Stimulated activated CD4-positive, alpha-beta T cell treated with anti-CD3 and anti-CD28 coated beads, Interleukin-2, amount 100 ng/mL, for 24 hours (primary cell): ENCODE measurements around the gene AGR3.

ENCODE experiments used
- DNase-seq, 2 donors: peaks; one replicate each; pipeline ENCODE4 v3.0.0-alpha.2; 2020

Gene AGR3

DNA sequence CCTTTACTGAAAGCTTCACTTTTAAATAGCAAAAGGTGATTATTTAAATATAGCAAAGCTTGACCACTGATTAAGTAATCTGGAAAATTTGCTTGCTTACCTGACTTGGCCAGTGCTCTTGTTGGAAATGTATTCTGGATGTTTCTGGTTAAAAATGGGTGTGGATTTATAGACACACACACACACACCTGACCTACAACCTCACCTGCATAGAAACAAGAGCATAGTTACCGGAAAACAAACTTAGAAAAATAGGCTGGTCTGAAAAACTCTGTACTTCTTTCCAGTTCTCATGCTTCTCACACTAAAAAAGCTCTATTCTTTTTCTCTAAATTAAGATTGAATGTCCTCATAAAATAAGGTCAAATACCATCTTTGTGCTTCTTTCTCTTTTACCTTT is at the start of gene AGR3:
Gene AGR3, minus strand, starts transcription at position 140 of the 400 bp plus-strand sequence. CDS start 3,365 bp downstream, outside the sequence.
- no peak for DNase-seq

DNA sequence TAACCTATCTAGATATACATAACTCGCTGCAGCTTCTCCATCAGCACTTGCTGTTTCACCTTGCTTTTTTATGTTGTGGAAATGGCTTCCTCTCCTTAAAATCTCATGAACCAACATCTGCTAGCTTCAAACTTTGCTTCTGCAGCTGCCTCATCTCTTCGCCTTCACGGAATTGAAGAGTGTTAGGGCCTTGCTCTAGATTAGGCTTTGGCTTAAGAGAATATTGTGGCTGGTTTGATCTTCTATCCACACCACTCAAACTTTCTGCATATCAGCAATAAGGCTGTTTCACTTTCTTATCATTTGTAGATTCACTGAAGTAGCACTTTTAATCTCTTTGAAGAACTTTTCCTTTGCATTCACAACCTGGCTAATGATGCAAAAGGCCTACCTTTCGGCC is 49.2 kb upstream of the AGR3 start:
- DNase-seq = no peak

DNA sequence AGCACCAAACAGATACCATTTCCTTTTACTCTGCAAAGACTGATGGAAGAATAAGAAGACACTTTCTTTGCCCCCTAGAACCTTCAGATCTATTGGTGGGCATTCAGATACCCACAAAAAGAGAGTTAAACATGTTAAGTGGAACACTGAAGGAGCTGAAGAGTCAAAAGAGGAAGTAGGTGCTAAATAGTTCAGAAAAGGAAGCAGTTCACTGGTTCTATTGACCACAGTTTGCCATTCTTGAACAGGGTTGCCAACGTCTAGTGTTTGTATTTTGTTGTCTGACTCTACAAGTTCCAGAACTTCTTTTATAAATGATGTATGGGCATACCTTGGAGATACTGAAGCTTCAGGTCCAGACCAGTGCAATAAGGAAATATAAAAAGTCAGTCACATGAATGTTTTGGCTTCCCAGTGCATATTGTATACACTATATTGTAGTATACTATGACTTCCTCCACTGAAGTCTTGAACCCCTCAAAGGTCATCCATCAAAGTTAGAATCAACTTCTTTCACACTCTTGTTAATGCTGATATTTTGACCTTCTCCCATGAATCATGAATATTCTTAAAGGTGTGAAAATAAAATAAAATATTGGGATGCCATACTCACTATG is 47.5 kb upstream of the AGR3 start:
- no peak for DNase-seq

DNA sequence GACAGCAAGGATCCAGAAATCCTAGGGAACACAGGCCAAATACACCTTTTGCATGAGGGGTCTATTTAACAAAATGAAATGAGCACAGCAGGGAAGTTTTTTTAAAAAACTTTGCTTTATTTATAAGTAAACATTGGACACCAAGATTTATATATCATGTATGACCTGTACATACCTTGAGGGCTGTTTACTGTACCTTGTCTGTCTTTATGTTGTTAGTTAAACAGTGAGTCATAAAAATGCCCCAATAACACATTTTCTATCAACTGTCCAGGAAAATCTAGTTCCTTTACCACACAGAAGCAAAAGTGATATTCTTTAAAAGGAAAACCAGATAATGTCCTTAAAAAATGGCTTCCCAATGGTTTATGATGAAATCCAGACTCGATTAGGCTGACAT is 45.1 kb upstream of the AGR3 start:
- no peak for DNase-seq

DNA sequence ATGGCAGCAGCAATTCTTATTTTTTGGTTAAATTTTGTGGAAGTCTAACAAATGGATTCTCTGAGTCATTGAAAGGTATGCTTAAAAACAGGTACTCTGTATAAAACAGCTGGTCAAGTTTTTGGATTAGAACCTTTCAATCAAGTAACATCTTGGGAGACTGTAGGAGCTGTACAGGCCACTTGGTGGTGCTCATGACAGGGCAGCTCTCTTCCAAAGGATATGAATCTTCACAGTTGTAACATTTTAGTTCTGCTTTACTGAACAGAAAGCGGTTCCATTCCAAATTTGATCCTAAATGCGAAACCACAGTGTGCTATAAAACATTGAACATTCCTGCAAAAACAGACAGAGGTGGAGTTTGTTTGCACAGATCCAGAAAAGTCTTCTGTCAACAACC is 44.5 kb upstream of the AGR3 start:
- no peak for DNase-seq

DNA sequence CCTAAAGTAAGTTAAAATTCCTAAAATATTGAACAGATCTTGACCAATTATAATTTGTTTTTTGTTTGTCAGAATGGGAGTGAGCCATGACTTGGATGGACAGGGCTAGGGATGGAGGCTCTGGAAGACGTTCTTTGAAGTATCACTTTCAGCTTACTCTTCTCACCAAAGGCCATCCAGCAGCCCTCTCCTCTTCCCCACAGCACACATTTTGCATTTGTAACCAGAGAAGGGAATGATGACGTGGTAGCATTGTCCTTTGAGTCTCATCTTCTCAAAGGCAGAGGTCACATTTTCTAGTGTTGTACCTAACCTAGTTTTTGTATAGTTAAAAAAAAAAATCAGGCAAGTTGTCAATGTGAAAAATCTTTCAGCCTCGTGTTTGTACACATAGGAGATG is 43.8 kb upstream of the AGR3 start:
- DNase-seq = no peak

DNA sequence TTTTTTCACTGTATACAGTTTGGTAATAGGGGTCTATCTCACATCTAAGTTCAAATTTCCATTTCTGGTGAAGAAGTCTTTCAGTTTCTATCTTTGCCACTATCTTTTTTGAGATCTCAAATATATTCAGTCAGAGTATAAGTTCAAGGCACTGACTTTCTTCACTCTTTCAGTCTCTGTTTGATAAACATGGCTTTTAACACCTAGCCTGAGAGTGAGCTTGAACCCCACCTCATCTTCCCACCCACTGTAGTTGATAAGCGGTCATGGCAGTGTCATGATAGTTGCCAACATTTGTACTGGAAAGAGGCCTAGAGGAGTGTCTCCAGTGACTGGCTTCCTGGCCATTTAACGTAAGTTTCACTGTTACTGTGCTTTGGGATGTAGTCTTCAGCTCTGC is 41.2 kb upstream of the AGR3 start:
- no peak for DNase-seq

DNA sequence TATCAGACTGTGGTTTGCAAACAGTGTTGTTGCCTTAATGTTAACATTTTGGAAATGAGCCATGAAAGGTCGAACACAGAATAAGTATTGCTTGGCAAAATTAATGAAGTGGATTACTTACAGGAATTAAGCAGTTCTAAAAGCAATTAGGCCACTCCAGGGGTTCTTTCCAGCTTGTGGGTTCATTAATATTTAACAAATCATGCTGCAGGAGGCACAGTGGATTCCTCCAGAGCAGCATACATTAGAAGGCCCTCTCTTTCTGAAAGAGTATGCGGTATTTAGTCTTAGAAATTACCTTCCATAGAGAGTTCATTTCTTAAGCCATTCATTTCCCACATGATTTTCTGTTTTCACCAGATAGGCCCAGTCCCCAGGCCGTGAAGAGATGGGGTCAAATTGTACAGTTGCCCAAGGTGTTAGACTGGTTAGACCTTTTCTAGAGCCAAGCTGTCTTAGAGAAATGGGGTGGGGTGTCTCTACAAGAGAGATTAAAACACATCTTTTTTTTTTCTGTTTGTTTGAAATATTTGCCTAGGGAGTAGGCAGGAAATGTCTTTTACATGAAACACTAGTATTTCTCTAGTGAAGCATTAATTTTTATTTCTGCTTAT is 40.0 kb upstream of the AGR3 start:
- DNase-seq = no peak

DNA sequence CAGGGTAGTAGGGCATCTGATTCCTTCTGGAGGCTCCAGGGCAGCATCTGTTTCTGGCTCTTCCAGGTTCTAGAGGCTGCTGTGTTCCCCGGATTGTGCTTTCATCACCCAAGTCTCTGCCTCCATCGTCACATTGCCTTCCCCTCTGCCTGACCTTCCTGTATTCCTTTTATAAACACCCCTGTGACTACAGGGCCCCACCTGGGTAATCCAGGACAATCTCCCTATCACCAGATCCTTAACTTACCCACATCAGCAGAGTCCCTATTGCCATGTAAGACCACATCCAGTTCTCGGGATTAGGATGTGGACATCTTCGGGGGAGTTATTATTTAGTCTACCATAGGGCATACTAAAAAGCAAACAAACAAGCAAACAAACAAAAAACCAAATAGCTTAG is 39.4 kb upstream of the AGR3 start:
- DNase-seq = no peak

DNA sequence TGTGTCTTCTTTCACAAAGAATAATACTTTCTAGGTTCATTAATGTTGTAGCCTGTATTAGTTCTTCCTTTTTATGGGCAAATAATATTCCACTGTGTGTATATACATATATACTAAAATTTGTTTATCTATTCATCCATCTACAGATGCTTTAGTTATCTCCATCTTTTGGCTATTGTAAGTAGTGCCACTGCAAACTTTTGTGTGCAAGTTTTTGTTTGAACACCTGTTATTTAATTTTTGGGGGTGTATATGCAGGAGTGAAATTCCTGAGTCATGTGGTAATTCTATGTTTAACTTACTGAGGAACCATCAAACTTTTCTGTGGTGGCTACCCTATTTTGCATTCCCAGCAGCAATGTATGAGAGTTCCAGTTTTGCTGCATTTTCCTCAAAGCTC is 37.7 kb upstream of the AGR3 start:
- DNase-seq = no peak

DNA sequence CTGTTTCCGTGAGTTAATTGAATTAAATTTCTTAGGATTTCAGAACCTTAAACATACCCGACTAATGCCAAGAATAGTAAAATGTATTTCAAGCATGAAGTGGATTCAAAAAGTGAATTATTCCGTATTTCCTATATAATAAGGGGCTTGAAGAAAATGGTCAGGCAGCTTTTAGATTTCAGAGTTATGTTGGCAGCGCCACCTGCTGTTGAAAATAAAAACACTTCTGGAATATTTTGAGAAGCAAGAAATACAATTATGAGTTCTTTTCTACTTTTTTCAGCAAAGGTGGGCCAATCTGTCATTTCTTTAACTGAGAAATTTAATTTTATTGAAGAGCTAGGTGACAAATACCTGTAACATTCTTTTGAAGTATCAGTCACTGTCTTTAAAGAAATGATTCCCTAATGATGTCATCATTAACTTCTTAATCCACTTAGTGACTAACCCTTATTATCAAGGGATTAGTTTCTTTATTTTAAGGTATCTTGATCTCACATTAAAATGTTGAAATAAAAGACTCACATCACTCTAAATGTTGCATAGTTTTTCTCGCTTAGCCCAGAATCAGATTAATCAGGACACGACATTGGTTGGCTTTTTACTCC is 36.6 kb upstream of the AGR3 start:
- peak in 1 of 2 donors; percentile 35 for DNase-seq

DNA sequence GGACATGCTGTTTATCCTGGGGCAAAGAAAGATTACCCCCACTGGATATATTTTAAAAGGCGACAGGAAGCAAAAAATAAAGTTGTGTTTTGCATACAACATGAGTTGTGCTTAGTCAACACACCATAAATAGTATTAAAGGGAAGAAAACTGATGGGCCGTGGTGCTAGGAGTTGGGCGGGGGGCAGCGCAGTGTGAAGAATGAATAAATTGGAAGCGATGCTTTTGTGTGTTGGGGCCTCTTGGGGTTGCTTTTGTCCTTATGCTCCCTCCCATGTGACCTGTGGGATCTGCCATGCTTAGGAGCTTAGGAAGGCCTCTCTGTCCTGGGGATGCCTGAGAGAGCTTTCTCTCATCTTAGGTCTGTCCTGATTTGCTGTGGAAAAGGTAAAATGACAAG is 35.0 kb upstream of the AGR3 start:
- DNase-seq = no peak

DNA sequence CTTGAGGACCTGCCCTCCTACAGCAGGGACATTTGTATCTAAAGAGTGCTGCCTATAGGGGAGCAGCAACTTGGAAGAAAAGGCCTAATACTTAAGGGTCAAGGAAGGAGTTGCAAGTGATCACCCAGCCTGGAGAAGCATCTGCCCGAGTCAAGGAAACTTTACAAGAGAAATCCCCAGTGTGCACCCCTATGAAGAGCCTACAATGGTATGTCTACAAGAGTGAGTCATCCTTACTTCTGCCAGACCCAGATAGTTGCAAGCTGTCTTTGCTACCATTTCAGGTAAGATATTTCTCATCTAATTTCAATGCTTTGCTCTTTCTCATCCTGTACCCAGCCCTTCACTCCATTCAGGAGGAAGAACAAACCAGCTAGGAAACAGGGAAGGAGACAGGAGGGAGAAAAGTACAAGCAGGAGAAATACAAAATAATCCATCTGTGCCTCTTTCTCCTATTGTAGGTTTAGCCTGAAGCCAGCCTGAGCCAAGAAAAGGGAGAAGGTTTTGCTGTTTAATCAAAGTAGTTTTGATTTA is 34.4 kb upstream of the AGR3 start:
- DNase-seq = no peak

DNA sequence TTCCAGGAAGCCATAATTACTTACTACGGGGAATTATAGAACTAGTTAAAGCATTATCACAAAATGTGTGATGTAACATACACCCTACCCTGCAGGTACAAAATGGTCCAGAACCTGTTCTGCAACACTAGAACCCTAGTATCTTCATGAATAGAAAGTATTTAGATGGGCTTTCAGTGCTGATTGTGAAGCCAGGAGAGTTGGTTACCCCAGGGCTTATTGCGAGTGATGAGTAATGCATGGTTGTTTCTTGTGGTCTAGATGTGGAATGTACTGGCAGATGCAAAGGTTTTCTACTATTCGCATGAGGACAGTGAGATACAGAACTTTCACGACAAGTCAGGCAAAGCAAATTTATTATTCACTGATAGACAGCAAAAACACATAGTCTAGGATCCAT is 33.6 kb upstream of the AGR3 start:
- no peak for DNase-seq

DNA sequence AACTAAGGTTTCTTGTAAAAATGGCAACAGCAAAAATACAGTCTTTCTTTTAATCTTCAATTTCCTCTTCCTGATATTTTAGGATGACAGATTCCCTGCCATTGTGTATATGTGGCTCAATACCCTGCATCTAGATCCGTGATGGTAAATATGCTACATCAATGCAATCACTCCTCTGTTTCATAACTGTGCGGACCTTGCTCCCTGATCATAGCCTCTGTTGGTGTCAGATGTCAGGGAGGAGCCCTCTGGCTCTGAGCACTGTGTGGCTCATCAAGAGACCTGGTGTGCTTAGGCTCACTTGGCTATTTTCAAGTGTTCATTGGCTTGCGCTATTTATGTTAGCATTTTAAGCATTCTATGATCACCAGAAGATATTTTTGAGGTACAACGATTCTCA is 33.0 kb upstream of the AGR3 start:
- no peak for DNase-seq

DNA sequence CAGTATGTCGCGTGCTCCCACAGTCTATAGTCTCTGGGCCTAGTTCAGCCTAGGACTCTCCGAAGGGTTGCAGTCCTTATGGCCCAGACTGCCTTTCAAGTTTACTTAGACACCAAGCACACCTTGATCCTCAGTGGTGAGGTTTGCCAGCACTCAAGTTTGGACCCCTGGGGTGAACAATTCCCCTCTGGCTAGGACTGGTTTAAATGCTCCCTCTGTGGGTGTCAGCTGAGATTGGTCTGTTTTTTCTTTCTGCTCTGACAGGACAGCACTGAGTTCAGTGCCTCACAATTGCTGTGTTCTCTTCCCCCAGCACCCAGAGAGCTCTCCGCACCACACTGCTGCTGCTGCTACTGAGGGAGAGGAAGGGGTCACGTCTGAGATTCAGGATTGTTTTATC is 31.9 kb upstream of the AGR3 start:
- no peak for DNase-seq

DNA sequence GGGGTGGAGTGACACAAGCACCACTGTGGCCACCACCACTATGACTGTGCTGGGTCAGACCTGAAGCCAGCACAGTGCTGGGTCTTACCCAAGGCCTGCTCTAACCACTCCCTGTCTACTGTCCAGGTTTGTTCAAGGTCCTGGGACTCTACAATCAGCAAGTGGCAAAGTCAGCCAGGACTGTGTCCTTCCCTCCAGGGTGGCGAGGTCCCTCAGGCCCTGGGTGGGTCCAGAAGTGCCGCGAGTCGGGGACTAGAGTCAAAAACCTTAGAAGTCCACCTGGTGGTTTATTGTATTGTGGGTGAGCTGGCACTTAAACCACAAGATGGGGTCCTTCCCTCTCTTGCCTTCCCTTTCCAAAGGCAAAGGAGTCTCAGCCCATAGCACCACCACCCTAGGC is 30.8 kb upstream of the AGR3 start:
- no peak for DNase-seq

DNA sequence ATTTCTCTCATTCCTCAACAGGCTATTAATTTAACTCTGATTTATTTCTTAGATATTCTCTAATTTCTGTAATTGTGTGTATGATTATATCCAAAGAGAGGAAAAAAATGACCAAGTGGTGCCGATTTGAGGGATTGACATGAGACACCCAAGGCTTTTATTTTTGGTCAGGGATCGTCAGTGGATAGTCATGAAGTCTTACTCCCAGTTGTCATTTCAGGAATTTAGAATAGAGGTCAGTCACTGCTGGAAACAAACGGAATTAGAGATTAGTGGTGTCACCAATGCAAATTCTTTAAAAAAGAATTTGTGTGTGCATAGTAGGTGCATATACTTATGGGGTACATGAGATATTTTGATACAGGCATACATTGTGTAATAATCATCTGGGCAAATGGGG is 26.8 kb upstream of the AGR3 start:
- DNase-seq = no peak

DNA sequence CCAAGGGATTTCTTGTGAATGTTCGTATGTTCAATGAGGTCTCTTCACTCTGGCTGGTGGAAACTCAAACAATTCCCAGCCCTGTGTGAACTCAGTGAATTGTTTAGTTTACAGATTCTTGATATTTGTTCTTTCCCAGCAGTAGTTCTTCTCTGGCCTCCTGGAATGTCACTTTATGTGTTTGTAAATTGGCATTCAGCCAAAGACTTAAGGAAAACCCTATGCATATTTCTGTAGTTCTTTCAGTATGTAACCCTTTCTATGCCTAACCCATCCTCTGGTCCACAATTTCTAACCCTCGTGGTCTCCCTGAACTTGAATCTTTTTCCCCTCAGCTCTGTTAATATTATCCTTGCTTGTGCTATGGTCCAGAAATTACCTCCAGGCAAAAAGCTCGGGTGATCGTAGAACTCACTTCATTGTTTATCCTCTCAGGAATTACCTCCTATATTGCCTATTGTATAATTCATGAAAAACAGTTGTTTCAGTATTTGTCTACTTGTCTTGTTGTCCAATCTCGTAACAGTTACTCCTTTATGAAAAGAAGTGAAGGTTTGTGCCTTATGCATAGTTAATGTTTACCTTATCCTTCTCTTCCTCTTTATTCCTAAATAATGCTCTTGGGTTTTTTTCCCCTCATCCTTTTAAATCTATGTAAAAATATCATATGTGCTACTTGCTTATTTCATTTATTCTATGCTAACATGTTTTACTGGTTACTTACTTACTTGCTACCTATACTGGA is 23.7 kb upstream of the AGR3 start:
- DNase-seq = no peak

DNA sequence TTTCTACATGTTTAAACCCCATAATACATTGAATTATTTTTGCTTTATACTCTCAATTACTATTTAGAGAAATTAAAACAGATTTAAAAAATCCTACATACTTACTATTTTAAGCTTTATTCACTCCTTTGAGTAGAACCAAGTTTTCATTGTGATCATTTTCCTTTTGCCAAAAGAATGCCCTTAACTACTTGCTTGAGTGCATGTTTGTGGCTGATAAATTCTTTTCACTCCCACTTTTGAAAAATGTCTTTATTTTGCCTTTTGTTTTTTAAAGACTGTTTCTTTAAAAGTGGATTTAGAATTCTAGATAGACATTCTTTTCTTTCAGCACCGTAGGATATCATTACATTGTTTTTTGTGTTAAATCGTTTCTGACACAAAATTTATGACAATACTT is 22.3 kb upstream of the AGR3 start:
- no peak for DNase-seq

DNA sequence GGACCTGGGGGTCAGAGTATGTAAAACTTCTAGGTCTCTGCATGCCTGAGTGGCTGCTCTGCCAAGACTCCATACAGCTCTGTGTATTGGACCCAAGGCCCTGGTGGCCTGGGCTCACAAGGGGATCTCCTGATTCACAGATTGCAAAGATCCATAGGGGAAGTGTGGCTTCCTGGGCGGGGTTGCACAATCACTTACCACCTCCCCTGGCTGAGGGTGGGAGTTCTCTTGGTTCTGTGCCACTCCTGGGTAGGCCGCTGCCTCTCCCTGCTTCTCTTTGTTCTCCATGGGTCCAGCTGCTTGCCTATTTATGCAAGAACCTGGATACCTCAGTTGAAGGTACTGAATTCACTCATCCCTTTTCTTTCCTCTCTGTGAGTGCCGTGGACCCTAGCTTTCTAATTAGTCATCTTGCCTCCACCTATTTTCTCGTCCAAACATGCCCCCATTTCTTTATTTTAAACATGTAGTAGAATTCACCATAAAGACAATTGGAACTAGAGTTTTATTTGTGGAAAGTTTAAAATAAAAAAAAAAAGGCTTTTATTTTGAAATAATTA is 18.5 kb upstream of the AGR3 start:
- no peak for DNase-seq

DNA sequence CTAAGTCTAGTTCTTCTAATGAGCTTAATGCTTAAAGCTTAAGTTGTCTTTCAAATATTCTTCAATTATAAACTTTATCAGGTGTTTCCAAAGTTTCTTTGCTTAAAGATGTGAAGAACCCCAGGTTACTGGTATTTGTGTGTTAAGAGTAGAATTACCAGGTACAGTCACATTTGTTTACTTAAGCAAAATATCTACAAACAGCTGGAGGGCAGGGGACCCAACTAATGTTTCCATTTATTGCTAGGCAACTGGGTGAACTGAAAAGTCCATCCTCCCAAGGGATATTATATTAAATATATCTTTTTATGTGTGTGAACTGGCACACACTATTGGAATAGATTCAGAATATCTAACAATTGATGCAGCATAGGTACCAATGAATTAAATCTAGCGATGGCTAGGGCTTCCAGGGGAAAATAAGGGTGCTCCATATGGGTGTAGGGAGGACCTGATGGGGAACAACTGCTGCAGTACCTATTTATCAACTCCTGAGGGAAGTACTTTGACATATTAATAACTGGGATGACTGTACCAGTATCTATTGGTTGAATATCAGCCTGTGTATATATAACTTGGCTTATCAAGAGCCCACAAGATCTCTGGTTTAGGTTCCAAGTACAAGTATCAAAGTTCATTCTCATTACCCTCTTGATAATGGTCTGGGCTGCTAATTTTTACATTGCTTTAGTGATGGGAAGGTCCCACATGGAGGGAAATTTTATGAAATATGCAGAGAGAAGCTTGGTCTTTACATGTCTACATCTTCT is 10.3 kb upstream of the AGR3 start:
- DNase-seq = no peak

DNA sequence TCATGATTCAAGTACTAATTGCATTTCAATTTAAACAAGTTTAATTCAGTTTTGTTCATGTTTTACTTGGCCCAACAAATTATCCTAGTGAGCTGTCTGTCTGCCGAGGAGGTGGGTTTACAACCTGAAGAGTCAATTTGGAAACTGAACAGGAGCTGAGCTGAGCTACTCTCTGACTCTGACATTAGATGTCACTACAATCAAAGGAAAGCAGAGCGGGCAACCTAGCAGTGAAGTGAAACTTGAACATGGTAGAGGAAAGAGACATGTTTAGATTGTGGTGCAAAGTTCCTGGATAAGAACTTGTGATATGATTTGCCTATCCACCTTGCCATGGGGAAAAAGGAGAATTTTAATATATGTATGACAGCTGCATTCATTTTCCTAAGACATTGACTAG is 9.6 kb upstream of the AGR3 start:
- no peak for DNase-seq
